Hair follicular keratinocyte (primary cell): ENCODE measurements around the gene BCL2L15. TPM values are rescaled to one million over a fixed set of nuclear protein-coding genes. Genes with fewer than 3 reads are reported as not detected.

ENCODE experiments used
- total RNA-seq: library from RNA; depleted of rRNA; stranded (reverse); fragments of >200 nt; gene quantifications from 2 replicates; pipeline ENCODE4 v1.2.3, GENCODE V29; 2015

BCL2L15 gene
- total RNA-seq, result not detected in 2 replicates

DNA sequence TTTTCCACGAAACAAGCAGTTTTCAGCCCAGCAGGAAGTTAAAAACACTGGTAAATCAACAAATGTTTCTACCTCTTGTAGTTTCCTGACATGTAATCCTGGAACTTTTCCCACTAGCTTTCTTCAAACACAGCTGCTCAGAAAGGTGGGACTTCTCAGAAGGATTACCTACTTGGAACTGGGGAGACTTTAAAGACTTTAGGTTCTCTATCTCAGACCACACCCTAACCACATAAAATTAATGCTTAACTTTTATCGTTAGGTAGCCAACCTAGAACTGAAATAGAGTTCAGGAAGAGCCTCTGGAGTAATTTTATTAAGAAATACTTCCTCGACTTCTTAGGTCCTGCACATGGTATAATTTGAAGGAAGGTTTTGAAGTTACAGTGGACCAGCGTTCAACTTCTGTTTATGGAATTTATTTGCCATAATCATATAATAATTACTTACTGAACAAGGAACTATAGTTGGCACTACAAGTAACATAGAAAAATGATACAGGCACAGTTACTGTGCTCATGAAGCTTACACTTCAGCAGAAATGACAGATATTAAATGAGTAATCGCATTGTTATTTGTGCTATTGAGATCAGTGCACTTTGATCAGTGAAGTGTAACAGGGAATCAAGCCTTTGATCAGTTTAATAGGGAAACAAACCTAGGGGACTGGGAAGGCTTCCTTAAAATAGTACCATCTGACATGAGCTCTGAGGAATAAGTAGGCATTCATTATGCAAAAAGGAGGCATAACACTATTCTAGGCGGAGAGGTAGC is at the start of gene BCL2L15:
Gene BCL2L15, minus strand, starts transcription at position 180 of the 774 bp plus-strand sequence. CDS start 206 bp downstream, outside the sequence.

DNA sequence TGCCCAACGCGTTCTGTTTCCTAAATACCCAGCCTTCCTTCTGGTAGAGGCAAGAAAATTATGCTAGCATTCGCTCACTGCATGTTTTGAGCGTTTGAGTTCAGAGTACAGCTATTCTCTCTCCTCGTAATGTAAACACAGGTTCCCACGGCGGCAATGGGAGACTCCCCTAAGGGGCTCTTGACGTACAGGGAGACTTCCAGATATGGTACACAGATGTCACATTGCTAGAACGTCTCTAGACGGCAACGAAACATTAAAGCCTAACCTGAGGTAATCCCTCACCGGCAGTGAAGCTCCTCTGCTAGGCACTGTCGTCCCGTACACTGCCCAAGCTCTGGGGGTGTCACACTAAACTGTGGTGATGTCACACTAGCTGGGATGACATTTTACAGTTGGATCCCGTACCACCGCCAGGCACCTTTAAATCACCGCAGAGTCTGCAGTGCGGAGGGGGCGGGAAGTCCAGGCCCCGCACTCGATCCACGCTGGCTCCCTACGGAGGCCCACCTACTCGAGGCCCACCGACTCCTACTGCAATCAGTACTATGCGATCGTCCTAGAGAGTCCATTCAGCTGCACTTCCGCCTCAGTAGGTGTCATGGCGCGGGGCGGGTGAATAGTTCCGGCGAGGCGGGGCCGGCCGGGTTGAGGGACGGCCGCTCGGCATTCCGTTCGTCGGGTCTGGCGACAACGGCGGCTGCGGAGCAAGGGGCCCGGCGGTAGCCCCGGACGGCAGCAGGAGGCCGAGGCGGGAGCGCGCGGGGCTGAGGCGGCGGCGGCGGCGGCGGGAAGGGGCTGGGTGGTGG is 41.8 kb upstream of the BCL2L15 start, which contains the start of gene HIPK1:
Gene HIPK1, plus strand, starts transcription at position 384 of the 809 bp plus-strand sequence.

DNA sequence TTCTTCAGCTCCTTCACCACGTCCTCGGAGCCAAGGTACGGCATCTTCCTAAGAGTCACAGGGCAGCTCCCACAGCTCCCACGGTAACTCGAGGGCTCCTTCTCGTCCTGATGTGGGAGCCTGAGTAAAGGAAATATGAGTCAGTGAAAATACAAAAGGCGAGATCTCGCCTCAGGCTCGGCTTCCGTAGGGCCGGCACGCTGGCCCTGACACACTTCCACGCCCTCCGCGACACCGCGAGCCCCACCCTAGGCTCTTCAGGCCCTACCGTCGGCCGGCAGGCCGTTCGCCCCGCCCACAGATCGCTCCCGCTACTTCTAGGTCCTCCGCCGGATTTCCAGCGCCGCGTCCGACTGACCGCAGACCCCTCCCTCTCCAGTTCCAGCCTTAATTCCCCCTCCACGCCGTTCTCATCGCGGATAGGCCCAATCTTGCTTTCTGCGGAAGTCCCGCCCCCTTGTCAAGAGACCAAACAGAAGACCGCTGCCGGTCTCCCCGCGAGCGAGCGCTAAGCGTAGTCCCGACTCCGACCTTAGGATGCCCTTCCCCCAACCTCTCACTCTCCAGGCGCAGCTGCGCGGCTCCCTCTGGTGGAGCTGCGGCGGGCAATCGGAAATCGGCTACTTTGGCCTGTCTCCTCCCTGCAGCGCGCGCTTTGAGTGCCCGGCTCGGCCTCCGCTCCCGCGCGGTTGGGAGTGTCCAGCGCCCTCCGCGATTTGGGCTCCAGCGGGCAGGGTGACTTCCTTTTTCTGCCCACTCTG is 17.5 kb upstream of the BCL2L15 start, which contains the start of the genes AP4B1 and DCLRE1B:
Gene AP4B1, minus strand, starts transcription at position 126 of the 761 bp plus-strand sequence. Its CDS starts 82 bp downstream, at position 44.
Gene DCLRE1B, plus strand, starts transcription at position 653 of the 761 bp plus-strand sequence. CDS start 261 bp downstream, outside the sequence.

DNA sequence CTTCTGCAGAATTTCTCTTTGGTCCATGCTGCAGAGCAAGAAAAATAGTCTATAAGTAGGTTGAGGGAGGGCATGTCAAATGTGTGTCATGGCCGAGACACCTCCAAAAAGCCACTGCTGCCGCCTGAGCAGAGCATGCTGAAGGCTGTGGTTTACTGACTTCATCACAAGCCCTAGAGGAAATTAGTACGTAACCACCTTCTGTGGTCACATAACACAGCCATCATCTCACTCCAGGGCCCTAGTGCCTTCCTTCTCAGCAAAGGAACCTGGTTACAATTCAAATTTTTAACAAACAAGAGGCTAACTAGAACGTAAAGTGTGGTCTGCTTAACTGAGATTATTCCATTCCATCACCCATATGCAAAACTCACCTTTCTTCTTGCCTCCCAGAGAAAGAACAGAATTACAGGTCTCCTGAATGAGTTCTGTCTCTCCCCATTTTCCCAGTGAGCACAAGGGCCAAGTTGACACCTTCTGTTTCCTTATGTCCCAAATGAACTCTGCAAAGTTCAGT is 15.7 kb downstream of the BCL2L15 start, which contains the start of gene PTPN22:
Gene PTPN22, minus strand, starts transcription at position 116 of the 517 bp plus-strand sequence.

Other genes with a start within 250 kb of the BCL2L15 start
- gene PHTF1, start 128.1 kb downstream of the BCL2L15 start, total RNA-seq, result 7.9 and 10.6 TPM in 2 replicates
- 9.0 and 9.5 TPM in 2 replicates for gene RSBN1, start 75.1 kb downstream of the BCL2L15 start, total RNA-seq
- gene PTPN22, start 15.9 kb downstream of the BCL2L15 start, total RNA-seq, result 0.23 and 0.39 TPM in 2 replicates
- gene AP4B1, start 17.2 kb upstream of the BCL2L15 start, total RNA-seq, result 13.5 and 17.2 TPM in 2 replicates
- gene DCLRE1B, start 17.7 kb upstream of the BCL2L15 start, total RNA-seq, result 6.1 and 10.6 TPM in 2 replicates
- gene HIPK1, start 41.7 kb upstream of the BCL2L15 start, total RNA-seq, result 14.2 and 15.1 TPM in 2 replicates
- gene OLFML3, start 91.9 kb upstream of the BCL2L15 start, total RNA-seq, result 0.31 and 1.4 TPM in 2 replicates